Spleen (tissue), 7 donors: ENCODE measurements around the gene MON2.

ENCODE experiments used
- POLR2A ChIP-seq, 3 donors: fragments of 450-650 bp; IDR thresholded peaks; one replicate each; pipeline ENCODE4 v1.5.1; 2017; ENCODE audit warnings: antibody characterized with exemption in 3 of 3, mild to moderate bottlenecking in 1 of 3
- POLR2AphosphoS5 ChIP-seq, 3 donors: sonication (generic); formaldehyde crosslinking; IDR thresholded peaks; one replicate each; pipeline ENCODE4 v1.5.1; 2017; ENCODE audit warnings: antibody characterized with exemption in 3 of 3
- TF ChIP-seq, protein P1 (sequence below), 11 experiments: fragments of 200-600 bp in 7 of 11; fragments of 450-650 bp in 4 of 11; sonication (generic) in 4 of 11; IDR thresholded peaks in 8 of 11; conservative IDR thresholded peaks in 3 of 11; 1 replicate in 7 of 11; 2 replicates in 4 of 11; pipeline versions ENCODE4 v1.4.0 to v1.8.0; 2016 to 2021; ENCODE audit warnings: antibody characterized with exemption in 11 of 11, inconsistent platforms in 4 of 11, mild to moderate bottlenecking in 1 of 11
- donor health status: DM: no; HTN: no; CAD: no; lungs with moderate emphysema.
- donor health status: DM: no; HTN: no; CAD: no.
- donor health status: DM: no; HTN: no; CAD: no.

- TF ChIP-seq, protein P1, sequence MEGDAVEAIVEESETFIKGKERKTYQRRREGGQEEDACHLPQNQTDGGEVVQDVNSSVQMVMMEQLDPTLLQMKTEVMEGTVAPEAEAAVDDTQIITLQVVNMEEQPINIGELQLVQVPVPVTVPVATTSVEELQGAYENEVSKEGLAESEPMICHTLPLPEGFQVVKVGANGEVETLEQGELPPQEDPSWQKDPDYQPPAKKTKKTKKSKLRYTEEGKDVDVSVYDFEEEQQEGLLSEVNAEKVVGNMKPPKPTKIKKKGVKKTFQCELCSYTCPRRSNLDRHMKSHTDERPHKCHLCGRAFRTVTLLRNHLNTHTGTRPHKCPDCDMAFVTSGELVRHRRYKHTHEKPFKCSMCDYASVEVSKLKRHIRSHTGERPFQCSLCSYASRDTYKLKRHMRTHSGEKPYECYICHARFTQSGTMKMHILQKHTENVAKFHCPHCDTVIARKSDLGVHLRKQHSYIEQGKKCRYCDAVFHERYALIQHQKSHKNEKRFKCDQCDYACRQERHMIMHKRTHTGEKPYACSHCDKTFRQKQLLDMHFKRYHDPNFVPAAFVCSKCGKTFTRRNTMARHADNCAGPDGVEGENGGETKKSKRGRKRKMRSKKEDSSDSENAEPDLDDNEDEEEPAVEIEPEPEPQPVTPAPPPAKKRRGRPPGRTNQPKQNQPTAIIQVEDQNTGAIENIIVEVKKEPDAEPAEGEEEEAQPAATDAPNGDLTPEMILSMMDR (IDR thresholded peaks at IDR 0.05 in 8 of 11, conservative IDR thresholded peaks at IDR 0.05 in 3 of 11) = no peak
- TF ChIP-seq POLR2A (IDR thresholded peaks at IDR 0.05) = no peak
- no peak for TF ChIP-seq POLR2AphosphoS5 (IDR thresholded peaks at IDR 0.05)
Observed at GRCh38 chr12:62584619-62585018, 118.0 kb downstream of the MON2 start.
